ENCODE data around the gene VPS4A.
"Not testable (repeated sequence)": the region's sequence is repeated elsewhere in the genome, so short reads cannot be mapped to it uniquely, and the experiment has no call there.

DNA sequence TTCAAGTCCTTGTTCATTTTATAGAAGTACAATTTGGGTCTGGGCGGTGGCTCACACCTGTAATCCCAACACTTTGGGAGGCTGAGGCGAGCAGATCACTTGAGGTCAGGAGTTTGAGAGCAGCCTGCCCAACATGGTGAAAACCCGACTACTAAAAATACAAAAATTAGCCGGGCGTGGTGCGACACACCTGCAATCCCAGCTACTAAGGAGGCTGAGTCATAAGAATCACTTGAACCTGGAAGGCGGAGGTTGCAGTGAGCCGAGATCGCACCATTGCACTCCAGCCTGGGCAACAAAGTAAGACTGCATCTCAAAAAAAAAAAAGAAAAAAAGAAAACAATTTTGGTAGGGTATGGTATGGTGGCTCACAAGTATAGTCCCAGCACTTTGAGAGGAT, 48.9 kb downstream of the VPS4A start:
- not testable (repeated sequence) for TF ChIP-seq SUZ12 (IDR thresholded peaks at IDR 0.05; ENCODE audit: extremely low read depth, insufficient read depth, insufficient read length); ZNF274 (IDR thresholded peaks at IDR 0.05; ENCODE audit: low read depth, low read length); YY1 (IDR thresholded peaks at IDR 0.05; ENCODE audit: insufficient read depth, insufficient read length)

Data from NT2/D1 (cell line).